ENCODE data around the gene ZSCAN5A.
"Not testable (repeated sequence)": the region's sequence is repeated elsewhere in the genome, so short reads cannot be mapped to it uniquely, and the experiment has no call there.

The ZSCAN5A gene

DNA sequence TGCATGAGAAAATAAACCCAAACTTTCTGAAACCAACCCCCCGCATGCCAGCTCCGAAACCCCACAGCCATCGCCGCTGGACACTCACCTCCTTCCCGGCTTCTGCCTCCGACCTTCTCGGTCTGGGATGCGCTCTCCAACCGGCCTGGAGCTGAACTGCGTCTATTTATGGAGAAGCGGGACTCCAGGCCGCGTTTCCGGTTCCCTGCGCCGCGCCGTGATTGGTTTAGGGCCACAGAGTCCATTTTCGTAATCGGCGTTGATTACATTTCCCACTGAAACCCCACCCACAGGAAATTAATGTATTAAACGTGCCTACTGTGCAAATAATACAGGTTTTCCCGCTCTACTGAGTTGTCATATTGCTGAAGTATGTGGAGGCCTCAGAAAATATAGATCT is 117.0 kb downstream of the ZSCAN5A start, which contains the start of gene ZSCAN5B:
Gene ZSCAN5B, minus strand, starts transcription at position 138 of the 400 bp plus-strand sequence. CDS start 4,731 bp downstream, outside the sequence.
- DNase-seq: not testable (repeated sequence)

GRCh38 chr19:56193981-56194640 is 120.5 kb downstream of the ZSCAN5A start:
- DNase-seq: no peak

GRCh38 chr19:56191711-56192110 is 122.9 kb downstream of the ZSCAN5A start:
- no peak for DNase-seq

- no peak for DNase-seq
Measured at GRCh38 chr19:56191115-56191514, 123.5 kb downstream of the ZSCAN5A start.

GRCh38 chr19:56189785-56190184 is 124.9 kb downstream of the ZSCAN5A start:
- no peak for DNase-seq

- no peak for DNase-seq
Measured at GRCh38 chr19:56177564-56178243, 136.9 kb downstream of the ZSCAN5A start.

- DNase-seq: no peak
Measured at GRCh38 chr19:56176881-56177280, 137.8 kb downstream of the ZSCAN5A start.

- not testable (repeated sequence) for DNase-seq
Measured at GRCh38 chr19:56176310-56176709, 138.3 kb downstream of the ZSCAN5A start.

DNA sequence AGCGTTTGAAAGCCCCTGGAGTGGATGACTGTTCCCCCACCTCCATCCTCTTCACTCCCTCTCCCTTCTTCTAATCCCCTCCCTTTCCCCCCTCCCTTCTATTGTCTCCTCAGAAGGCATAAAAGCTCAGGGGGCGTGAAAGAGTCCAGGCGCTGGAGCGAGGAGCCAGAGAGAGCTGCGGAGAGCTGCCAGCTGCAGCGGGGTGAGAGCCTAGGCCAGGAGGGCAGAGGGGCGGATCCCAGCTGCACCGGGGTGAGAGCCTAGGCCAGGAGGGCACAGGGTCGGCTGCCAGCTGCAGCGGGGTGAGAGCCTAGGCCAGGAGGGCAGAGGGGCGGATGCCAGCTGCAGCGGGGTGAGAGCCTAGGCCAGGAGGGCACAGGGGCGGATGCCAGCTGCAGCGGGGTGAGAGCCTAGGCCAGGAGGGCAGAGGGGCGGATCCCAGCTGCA is 138.8 kb downstream of the ZSCAN5A start, which contains the start of gene GALP:
Gene GALP, plus strand, starts transcription at position 148 of the 447 bp plus-strand sequence. CDS start 1,101 bp downstream, outside the sequence.
- DNase-seq: not testable (repeated sequence)

- no peak for DNase-seq
Measured at GRCh38 chr19:56174550-56174949, 140.1 kb downstream of the ZSCAN5A start.

DNA sequence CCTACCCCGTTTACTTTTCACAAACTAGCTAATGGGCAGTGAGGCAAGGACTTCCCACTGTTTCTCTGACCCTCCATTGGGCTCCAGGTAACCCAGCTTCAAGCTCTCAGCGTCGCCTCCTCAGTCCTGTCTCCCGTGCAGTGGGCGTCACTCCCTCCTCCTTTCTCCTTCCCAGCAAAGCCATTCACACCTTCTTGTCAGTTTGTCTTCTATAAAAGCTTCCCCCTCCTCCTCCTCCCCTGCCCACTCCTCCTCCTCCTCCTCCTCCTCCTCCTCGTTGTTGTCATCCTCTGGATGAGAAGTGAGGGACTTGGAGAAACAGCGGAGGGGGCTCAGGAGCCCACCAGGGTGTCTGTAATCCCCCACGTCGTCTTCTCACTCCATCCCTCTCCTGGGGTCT is 140.6 kb downstream of the ZSCAN5A start:
- DNase-seq: no peak
